HG03571 (cell line): ENCODE results near the gene SHISA4.

Experiments used
- ATAC-seq: cut with Tn5 transposase; IDR thresholded peaks from one replicate; pipeline ENCODE4 v1.9.1; 2021; ENCODE audit not compliant: unreplicated experiment

Gene SHISA4

DNA sequence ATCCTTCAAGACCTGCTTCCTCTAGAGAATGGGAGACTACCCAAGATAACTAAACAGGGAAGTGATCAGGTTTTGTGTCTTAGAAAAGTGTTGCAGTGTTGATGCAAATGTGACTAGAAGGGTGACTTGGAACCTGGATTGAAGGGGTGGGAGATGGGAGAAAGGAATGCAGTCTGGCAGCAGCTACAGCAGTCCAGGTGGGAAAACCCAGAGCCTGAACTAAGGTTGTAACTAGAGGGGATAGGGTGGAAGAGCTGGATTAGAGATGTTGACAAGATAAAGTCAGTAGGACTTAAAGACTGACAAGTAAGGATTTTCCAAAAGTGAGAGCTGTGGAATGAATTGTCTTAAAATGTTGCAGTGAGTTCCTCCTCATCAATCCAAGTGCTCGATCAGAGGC is 7.1 kb upstream of the SHISA4 start:
- no peak for ATAC-seq

DNA sequence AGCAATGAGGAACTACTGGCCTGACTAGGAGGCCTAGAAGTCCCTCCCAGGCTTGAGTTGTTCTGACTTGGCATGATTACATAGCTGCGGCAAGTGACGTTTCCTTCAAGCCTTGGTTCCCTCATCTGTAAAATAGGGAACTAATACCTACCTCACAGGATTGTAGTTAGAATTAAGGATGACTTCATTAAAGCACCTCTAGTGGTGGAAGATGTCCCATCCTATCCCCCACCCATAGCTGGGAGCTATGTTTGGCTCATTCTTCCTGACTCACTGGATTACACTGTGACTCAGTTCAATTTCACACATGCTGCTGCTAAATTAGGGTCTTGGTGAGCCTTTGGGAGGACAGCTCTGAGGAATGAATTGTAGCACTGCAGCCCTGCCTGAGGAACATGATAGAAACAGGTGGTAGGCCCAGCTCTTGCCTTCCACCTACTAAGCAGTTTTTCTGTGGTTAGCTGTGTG is 6.0 kb upstream of the SHISA4 start:
- peak; percentile 48 for ATAC-seq

DNA sequence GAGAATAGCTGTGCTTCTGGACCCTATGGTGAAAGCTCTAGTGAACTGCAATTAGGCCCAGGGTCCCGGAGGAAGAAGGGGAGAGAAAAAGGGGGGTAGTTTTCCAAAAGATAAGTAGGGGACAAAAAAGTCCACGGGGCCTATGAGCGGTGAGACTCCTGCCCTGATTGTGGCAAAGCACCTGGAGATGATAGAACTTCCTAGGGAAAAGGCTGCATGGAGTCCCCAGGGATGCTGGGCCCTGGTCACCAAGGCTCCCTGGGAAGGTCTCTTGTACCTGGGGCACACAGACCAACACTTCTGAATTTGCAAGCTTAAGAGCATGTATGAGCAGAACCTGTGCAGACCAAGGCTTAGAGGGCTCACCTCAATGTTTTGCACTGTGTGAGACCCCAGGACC is 5.4 kb upstream of the SHISA4 start:
- no peak for ATAC-seq

DNA sequence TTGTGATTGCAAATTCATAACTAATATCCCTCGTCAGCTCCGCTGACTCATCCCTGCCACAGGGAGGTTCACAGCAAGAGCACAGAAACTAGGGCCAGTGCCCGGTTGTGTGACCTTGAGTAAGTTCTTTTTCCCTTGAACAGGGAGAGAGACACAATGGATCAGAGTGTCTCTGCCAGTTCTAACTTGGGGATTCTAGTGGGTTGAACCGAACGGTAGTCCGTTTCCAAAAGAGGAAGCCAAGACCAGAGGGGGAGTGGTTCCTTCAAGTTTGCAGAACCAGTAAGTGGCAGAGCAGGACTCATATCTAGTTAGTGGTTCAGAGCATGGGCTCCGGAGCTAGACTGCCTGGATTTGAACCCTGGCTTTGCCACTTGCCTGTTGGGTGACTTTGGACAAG is 4.9 kb upstream of the SHISA4 start:
- no peak for ATAC-seq

DNA sequence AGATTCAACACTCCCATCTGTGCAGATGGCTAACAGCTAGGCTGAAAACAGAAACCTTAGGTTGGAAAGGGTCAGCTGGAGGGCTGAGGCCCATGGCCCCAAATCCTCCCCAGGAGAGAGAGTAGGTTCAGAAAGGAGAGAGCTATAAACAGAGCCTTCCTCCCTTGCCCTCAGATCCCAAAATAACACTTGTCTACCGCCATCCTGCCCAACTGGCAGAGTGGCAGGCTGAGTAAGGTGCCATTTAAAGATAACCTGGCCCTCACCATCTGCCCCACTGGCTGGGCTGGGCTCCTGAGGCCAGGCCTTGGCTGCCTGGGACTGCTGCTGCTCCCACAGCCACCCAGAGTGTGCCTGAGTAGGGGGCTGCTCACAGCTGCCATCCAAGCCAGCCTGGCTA is 4.3 kb upstream of the SHISA4 start:
- no peak for ATAC-seq

DNA sequence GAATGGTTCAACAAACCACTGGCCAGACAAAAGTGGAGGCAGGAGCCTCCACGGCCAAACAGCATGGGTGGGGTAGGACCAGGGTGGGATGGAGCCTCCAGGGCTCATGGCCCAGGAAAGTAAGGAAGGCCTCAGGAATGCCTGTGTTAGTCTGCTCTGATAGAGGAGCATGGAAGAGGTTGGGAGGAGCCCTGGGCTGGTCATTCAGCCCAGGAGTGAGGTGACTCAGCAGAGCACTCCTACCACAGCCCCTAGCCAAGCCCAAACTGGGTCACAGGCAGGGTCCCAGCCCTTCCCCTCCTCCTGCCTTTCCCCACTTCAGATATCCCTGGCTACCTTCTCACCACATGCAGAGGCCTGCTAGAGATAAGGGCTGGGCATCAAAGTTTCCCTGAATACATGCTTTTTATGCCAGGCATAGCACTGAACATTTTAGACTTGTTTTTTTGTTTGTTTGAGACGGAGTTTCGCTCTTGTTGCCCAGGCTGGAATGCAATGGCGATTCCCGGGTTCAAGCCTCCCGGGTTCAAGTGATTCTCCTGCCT is 3.1 kb upstream of the SHISA4 start:
- ATAC-seq, result no peak

DNA sequence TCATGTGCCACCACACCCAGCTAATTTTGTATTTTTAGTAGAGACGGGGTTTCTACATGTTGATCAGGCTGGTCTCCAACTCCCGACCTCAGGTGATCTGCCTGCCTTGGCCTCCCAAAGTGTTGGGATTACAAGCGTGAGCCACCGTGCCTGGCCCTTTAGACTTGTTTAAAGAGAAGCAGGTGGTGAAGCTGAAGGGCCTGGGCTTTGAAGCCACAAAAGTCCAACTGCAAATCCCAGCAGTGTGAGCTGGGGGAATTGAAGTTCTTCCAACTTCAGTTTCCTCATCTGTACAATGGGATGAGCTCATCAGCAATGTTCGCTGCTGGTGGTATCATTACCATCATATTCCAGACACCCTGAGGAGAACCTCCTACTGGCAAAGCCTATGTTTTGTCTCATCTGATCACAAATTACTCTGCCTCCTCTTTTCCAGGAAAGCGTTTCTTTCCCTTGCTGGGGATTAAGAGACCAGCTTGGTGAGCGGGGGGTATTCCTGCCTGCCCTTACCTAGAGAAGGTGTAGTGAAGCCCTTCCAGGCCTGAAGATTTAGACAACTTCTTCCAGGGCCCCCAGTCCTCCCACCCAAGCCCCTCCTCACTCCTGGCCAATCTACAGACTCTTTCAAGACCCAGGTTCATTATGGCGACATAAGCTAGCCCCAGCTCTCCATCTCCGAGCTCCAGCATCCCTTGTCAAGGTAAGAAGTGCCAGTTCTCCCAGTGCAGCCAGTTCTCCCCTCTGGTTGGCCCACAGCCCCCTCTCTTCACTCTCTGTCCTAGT is 2.4 kb upstream of the SHISA4 start:
- no peak for ATAC-seq

DNA sequence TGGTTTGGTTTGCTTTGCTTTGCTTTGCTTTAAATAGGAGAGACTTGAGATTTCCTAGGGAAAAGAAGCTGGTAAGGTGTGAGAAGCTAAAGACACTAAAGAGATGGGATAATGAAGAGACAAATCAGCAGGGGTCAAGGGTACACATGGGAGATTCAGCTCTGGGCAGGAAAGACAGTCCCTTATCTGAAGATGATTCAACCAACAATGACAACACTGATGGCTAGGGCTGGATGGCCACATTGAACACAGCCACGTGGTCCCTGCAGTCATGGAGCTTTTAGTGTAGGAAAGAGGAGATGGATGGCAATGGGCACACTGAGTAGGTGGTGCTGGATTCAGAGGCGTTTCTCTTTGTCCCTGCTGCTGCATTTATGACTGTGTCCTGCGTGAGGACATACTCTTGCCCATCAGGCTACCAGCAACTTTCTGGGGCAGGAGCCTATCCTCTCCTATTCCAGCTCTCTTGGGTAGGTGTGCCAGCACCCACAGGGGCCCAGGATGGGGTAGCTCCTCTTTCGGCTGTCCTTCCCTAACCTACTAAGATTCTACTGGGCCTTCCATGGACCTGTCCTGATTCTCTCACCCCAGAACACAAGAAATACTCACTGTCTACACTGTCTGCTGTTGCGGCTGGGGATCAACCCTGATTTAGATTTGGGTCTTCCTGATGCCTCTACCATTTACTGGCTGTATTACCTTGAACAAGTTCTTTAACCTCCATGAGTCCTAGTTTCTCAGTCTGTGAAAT is 1.4 kb upstream of the SHISA4 start:
- no peak for ATAC-seq

DNA sequence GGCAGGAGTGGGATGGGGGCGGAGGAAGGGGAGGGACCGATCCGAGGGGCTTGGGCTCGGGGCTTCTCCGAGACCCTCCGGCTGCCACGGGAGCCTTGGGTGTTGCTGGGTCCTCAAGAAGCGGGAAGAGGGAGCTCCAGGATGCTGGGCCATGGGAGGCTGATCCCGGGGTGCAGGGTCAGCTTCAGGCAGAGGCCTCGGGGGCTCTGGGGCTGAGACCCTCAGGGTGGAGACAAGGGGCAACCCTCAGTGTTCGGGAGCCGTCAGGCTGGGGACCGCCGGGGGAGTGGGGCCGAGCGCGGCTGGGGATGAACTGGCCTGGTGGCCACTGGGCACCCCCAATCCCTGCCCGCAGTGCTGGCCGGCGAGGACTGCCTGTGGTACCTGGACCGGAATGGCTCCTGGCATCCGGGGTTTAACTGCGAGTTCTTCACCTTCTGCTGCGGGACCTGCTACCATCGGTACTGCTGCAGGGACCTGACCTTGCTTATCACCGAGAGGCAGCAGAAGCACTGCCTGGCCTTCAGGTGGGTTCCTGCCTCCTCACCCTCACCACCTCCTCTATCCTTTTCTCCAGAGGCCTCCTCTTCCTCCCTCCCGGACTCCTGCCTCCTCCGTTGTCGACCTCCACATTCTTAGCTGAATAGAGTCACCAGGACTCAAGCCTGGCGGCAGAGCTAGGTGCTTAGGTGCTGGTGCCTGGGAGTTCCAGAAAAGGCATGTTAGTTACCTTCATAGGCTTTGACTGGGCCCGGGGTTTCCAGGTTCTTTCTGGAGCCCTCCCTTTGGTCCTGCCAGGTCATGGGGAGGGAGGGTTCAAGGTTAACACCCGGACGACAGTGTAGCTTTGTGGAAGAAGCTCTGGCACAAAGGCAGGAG is 631 bp downstream of the SHISA4 start:
- ATAC-seq, result no peak

DNA sequence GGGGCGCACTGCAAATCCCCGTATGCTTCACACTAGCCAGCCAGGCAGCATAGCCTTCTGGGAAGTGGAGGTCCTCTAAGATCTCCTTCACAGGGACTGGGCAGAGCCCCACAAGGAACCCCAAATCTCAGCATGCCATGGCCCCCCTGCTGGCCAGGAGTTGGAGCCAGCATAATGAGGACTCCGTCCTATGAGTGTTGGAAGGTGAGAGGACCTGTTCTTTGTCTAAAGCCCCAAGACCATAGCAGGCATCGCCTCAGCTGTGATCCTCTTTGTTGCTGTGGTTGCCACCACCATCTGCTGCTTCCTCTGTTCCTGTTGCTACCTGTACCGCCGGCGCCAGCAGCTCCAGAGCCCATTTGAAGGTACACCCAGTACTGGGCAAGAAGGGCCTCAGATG is 1.5 kb downstream of the SHISA4 start:
- ATAC-seq, result no peak

DNA sequence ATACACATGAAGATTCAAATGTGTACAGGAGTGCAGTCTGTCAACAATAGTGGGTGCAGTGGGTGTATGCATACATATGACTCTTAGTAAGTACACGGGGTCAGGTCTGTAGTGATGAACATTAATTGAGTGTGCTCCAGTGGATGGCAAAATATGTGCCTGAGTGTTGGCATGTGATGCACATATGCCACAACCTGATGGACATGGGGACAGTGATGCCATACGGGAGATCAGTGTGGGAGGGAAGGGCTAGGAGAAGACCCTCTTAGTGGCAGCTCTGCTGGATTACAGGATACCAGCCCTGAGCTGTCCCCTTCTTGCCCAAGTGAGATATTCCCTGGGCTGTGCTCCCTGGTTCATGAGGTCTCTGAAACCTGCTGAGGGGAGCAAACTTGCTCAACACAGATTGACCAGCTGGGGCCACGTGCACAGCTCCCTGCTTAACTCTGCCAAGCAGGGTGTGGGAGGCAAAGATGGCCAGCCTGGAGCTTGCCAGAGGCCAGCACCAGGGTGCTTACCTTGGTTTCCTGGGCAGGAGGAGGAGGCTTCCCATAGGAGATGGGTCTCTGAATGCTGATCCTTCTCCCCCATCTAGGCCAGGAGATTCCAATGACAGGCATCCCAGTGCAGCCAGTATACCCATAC is 2.2 kb downstream of the SHISA4 start:
- no peak for ATAC-seq

DNA sequence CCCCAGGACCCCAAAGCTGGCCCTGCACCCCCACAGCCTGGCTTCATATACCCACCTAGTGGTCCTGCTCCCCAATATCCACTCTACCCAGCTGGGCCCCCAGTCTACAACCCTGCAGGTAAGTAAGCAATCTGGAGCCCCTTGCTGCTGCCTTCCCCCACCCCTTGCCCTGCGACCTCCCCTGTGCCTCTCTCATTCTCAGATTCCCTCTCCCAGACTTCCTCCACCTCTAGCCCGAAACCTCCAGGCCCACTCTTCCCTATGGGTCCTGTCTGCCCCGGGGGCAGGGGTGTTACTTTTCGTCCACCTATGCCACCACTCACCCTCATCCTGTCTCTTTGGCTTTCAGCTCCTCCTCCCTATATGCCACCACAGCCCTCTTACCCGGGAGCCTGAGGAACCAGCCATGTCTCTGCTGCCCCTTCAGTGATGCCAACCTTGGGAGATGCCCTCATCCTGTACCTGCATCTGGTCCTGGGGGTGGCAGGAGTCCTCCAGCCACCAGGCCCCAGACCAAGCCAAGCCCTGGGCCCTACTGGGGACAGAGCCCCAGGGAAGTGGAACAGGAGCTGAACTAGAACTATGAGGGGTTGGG is 2.9 kb downstream of the SHISA4 start:
- ATAC-seq, result no peak

DNA sequence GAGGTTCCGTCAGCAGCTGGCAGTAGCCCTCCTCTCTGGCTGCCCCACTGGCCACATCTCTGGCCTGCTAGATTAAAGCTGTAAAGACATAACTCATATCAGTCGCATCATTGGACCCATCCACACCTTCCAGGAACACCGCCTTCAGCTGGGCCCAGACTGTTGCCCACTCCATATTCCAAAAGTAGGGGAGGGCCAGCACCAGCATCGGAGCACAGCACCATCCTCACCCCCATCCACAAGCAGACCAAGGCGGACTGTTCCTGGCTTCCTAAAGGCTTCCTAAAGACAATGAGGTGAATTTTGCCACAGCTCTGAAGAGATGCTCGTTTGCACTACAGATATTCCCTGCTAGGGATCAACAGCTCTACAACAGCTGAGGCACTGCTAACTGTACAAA is 3.5 kb downstream of the SHISA4 start:
- no peak for ATAC-seq

DNA sequence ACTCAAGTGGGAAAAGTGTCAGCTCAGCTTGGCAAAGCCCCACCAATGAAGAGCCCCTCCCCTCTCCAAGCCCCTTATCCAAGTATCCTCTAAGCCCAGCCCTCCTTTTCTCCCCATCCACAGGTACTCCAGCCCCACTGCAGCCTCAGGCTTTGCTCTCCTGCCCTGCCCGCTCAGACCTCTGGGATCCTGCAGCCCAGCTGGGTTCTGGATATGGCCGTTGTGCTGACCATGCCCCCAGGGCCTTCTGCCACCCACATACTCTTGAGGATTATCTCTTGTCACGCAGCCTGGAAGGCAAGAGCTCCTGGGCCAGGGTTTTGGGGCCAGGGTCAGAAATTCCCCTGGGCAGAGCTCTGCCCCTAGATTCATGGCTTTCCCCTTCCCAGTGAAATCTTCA is 4.7 kb downstream of the SHISA4 start:
- ATAC-seq, result no peak

DNA sequence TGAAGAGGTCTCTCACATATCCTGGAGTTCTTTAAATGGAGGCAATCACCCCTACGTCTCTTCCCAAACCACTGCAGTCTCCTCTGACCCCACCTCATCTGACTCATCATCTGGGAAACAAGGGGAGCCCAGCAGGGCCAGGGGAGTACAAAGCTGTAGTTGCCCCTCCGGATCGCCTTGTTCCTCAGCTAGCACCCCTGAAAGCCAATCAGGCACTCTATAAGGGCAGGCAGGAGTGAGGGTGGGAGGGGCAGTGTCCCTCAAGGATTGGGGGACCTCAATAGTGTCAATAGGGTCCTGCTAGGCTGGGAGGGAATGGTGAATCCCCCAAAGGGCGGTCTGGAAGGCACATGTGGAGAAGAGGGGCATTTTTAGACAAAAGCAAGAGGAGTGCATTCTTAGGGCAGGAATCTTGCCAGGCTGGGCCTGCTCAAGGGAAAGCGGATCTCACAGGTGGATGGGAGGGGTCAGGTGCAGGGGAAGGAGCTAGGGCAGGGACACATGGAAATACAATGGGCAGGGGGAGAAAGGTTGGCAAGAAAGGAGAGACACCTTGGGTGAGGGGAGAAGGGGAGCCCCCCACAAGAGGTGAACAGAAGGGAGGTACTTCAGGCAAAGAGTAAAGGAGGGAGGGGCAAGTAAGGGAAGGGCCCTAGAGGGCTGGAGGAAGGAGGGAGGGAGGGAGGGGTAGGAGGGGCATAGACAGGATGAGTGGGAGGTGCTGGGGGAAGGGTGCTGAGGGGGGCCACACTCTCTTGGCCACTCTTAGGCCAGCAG is 5.8 kb downstream of the SHISA4 start:
- ATAC-seq, result no peak

DNA sequence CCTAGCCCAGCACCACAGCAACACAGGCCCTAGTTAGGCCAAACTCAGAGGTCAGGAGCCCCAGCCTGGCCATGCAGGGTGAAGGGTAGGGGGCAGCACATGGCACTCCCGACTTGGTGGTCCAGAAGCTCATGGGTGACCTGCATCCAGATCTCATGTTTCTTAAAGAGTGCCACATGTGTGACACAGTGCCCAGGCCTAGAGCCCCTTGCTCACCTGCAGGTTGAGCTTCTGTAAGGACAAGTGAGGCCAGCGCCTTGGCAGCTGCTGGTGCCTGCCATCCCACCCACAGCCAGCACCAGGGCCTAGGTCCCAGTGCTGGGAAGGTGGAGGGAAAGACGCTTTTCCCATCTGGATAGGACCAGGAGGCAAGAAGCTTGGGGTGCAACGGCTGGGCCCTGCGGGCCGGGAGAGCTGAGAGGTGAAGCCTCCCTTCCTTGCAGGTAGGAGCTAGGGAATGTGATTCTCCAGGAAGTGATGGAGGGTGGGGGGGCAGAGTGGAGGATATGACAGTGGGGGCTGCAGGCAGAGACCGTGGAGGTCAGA is 6.5 kb downstream of the SHISA4 start:
- no peak for ATAC-seq

DNA sequence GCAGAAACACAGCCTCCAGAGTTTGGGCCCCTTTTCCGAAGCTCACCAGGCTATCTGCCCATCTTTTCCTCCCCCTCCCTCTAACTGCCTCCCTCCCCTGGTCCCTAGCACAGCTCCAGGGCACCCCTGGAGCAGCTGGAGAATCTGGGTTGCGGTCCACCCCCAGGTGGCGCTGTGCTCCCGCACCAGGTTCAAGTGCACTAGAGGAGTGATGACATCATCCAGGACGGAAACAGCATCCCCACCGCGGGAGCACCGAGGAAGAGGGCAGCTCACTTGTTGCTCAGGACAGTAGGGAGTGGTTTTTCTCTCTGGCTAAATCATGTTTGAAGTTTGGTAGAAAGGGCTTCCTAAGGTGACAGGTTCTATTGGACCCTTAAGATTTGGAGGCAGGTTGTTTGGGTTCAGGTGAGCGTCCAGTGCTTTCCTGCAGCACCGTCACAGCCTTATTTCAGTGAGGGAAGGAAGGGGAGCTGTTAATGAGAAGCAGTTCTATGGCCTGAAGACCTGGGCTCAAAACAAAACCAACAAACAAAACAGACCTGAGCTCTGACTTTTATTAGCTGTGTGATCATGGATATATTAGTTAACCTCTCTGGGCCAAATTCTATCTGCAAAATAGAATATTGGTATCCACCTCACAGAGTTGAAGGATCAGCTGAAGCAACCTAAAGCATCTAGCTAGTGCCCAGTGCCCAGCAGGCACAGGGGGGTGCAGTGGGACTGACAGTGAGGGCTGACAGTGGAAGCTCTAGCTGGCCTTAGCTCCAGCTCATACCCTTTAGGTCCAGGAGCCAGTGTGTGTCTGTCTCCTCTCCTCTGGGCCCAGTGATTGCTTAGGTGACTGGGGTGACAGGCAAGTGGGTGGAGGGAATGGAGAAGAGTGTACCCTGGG is 7.5 kb downstream of the SHISA4 start:
- ATAC-seq, result peak; percentile 74

DNA sequence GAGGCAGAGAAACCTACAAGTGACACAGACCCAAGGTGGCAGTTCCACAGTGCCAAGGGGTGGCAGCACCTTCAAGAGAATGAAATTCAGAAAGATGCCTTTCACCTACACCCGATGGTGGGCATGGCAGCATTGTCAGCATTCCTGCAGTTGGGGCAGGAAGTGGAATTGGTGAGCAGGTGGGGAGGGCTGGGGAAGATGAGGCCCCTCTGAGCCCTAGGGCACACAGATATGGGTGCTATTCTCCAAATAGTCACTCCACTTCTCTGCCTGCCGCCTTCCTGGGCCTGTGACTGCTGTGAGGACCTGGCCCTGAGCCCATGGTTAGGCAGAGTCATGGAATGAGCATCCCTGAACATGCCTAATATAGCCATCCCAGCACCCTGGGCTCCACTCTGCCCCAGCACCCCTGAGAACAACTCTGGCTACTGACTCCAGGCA is 8.3 kb downstream of the SHISA4 start:
- ATAC-seq, result no peak
